NCI-H2196 (cell line): ENCODE data around the gene PKMYT1.
"Not testable (repeated sequence)": the region's sequence is repeated elsewhere in the genome, so short reads cannot be mapped to it uniquely, and the experiment has no call there.

ENCODE experiments used
- DNase-seq: peaks from one replicate; lab custom pipeline; 2025; ENCODE audit not compliant: unreplicated experiment; lab: John Stamatoyannopoulos, UW

The PKMYT1 gene

GRCh38 chr16:2937170-2937569, 43.1 kb downstream of the PKMYT1 start:
- DNase-seq = no peak

- no peak for DNase-seq
Observed at GRCh38 chr16:2936436-2937011, 43.7 kb downstream of the PKMYT1 start.

- no peak for DNase-seq
Observed at GRCh38 chr16:2934450-2934849, 45.8 kb downstream of the PKMYT1 start.

- DNase-seq = no peak
Observed at GRCh38 chr16:2933701-2934100, 46.5 kb downstream of the PKMYT1 start.

GRCh38 chr16:2933136-2933535, 47.1 kb downstream of the PKMYT1 start:
- no peak for DNase-seq

- DNase-seq = not testable (repeated sequence)
Observed at GRCh38 chr16:2931231-2931914, 48.9 kb downstream of the PKMYT1 start.

- no peak for DNase-seq
Observed at GRCh38 chr16:2930236-2930635, 50.0 kb downstream of the PKMYT1 start.

- DNase-seq = no peak
Observed at GRCh38 chr16:2929693-2930092, 50.6 kb downstream of the PKMYT1 start.

GRCh38 chr16:2928796-2929195, 51.5 kb downstream of the PKMYT1 start:
- no peak for DNase-seq

GRCh38 chr16:2928151-2928550, 52.1 kb downstream of the PKMYT1 start:
- not testable (repeated sequence) for DNase-seq

- DNase-seq = peak; percentile 93
Observed at GRCh38 chr16:2927010-2927646, 53.1 kb downstream of the PKMYT1 start.

GRCh38 chr16:2926650-2926999, 53.6 kb downstream of the PKMYT1 start:
- DNase-seq = no peak

GRCh38 chr16:2925951-2926649, 54.1 kb downstream of the PKMYT1 start:
- no peak for DNase-seq

GRCh38 chr16:2924901-2925755, 55.1 kb downstream of the PKMYT1 start:
- no peak for DNase-seq

GRCh38 chr16:2923481-2923880, 56.8 kb downstream of the PKMYT1 start:
- no peak for DNase-seq
